GM12892 (cell line): ENCODE measurements around the gene ANK3.

ENCODE experiments used
- POLR2A ChIP-seq: IDR thresholded peaks from 2 replicates; pipeline ENCODE4 v1.6.1; 2011; ENCODE audit warnings: low read depth, low read length, control low read depth
- POLR2AphosphoS5 ChIP-seq: IDR thresholded peaks from 2 replicates; pipeline ENCODE4 v1.6.1; 2011; ENCODE audit warnings: low read depth, low read length, control low read depth
- TAF1 ChIP-seq: IDR thresholded peaks from 2 replicates; pipeline ENCODE4 v1.6.1; 2011; ENCODE audit warnings: low read depth, mild to moderate bottlenecking, control low read depth, low read length, borderline replicate concordance

DNA sequence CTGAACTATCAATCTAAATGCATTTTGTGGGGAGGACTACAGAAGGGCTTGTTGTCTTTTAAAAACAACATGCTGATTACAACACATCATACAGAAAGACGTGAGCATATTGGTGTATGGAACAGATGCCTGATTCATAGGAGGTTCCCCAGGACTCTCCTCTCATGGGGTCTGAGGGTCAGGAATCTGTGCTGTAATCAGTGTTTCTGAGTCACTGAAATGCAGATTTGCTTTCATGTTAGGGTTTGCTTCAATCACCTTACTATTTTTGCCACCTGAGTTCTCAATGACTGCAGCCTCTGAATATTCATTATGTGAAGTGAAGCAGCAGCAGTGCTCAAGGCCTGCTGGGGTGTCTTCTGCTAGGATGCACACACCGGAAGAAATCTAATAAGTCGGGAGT lies 550 bp upstream of the ANK3 start:
- TF ChIP-seq POLR2AphosphoS5 (no peak), POLR2A (no peak), TAF1 (no peak)
